Germinal center (tissue), 1 donor: Measurements from ENCODE around the gene MAGED4B.
"Not testable (repeated sequence)": the region's sequence is repeated elsewhere in the genome, so short reads cannot be mapped to it uniquely, and the experiment has no call there.

Source experiments
- DNase-seq: peaks from one replicate; pipeline ENCODE4 v3.0.0; 2012; ENCODE audit warnings: mixed read lengths, low spot score

The MAGED4B gene

GRCh38 chrX:52068666-52069640 is at the start of gene MAGED4B:
TSS of gene MAGED4B (minus strand) at chrX:52069183. CDS start at chrX:52068172, 1,011 bp downstream.
- DNase-seq: not testable (repeated sequence)

GRCh38 chrX:52118262-52118661 is 49.3 kb upstream of the MAGED4B start:
- DNase-seq: no peak

- no peak for DNase-seq
Observed at GRCh38 chrX:52082578-52082977, 13.6 kb upstream of the MAGED4B start.

- no peak for DNase-seq
Observed at GRCh38 chrX:52078131-52078530, 9.1 kb upstream of the MAGED4B start.

- not testable (repeated sequence) for DNase-seq
Observed at GRCh38 chrX:52042288-52042687, 26.7 kb downstream of the MAGED4B start.

GRCh38 chrX:52034211-52034610 is 34.8 kb downstream of the MAGED4B start:
- no peak for DNase-seq

GRCh38 chrX:52031371-52031770 is 37.6 kb downstream of the MAGED4B start:
- no peak for DNase-seq

- no peak for DNase-seq
Observed at GRCh38 chrX:52015794-52016193, 53.2 kb downstream of the MAGED4B start.
